ENCODE results near the gene RAD52. TPM values are rescaled to one million over a fixed set of nuclear protein-coding genes. Genes with fewer than 3 reads are reported as not detected.

Gene RAD52
- polyA plus RNA-seq, 1 donor (not counting 4 experiments of a cell fraction or from before 2014, with no cell fraction given) = 9.8 TPM

DNA sequence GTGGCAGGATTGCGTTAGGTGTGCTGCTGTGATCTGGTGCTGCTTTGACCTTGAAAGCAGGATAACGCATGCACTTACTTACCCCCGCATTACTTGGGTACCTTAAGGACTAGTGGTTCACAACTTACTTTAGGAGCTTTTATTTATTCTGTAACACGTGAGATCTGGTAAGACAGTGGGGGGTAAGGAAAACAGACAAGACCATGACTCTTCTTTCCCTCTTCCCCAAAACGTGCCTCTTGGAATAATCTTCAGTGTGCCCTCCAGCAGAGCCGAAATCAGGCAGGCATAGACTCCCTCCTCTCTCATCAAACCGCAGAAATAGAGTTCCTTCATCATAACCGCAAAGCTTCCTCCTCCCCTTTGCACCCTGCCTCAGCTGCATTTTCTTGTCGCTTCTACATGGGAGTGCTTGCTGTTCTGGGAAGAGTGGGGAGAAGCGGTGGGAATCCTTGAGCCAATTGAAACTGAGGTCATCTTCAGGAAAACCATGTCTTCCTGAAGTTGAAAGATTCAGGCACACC lies 43.4 kb downstream of the RAD52 start:
- H3K9me1 ChIP-seq (ENCODE audit: control insufficient read depth, extremely low read depth, insufficient read depth, low read length) = no peaks in the 10 kb centered on the region

DNA sequence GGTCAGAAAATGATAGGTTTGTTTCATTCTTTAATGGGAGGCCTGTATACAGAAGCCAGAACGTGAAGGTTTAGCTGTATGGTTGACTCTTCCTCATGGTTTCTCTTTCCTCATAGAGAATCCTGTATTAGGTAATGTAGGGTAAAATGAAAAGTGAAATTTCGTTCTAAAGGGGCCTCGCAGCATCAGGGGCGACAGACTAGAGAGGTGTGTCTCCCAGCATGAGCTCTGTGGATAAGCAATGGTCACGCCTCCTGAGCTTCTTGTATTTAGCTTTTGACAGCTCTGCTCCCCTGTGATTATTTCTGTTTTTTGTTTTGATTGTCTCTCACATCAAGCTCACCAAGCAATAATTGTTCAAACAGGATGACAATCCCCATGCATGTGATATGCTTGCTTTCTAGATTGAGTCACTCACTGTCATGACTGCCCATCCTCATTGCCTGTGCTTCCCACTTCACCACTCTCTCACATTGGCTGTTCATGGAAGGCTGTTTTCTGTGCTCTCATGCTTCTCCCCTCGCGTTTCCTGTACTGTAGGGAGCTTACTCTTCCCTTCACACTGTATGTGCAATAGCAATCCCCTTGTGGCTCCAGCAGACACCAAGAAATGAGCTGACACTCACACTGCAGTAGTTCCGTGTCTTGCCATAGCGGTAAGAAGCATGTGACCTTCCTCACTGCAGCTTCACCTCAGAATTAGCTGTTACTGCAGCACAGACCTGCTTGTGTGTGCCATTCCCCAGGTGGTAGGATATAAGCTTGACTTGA lies 44.0 kb downstream of the RAD52 start:
- H3K4me1 ChIP-seq (ENCODE audit: control insufficient read depth, extremely low read depth, insufficient read depth, low read length) = no peaks in the 10 kb centered on the region
- no peaks in the 10 kb centered on the region for H3K27me3 ChIP-seq (ENCODE audit: control insufficient read depth, extremely low read depth, insufficient read depth, low read length)
- no peaks in the 10 kb centered on the region for H3K9me1 ChIP-seq (ENCODE audit: control insufficient read depth, extremely low read depth, insufficient read depth, low read length)
- peaks cover 4% of the 10 kb centered on the region for H3K79me2 ChIP-seq (ENCODE audit: control insufficient read depth, insufficient read depth, low read length)
- TF ChIP-seq EZH2 (IDR thresholded peaks at IDR 0.05; ENCODE audit: low read length) = no peak
- TF ChIP-seq, protein P1, sequence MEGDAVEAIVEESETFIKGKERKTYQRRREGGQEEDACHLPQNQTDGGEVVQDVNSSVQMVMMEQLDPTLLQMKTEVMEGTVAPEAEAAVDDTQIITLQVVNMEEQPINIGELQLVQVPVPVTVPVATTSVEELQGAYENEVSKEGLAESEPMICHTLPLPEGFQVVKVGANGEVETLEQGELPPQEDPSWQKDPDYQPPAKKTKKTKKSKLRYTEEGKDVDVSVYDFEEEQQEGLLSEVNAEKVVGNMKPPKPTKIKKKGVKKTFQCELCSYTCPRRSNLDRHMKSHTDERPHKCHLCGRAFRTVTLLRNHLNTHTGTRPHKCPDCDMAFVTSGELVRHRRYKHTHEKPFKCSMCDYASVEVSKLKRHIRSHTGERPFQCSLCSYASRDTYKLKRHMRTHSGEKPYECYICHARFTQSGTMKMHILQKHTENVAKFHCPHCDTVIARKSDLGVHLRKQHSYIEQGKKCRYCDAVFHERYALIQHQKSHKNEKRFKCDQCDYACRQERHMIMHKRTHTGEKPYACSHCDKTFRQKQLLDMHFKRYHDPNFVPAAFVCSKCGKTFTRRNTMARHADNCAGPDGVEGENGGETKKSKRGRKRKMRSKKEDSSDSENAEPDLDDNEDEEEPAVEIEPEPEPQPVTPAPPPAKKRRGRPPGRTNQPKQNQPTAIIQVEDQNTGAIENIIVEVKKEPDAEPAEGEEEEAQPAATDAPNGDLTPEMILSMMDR (optimal IDR thresholded peaks at IDR 0.05 in 1 of 3, IDR thresholded peaks at IDR 0.05 in 1 of 3, conservative IDR thresholded peaks at IDR 0.05 in 1 of 3; ENCODE audit: extremely low read depth in 1 of 3, insufficient read depth in 2 of 3, low read length in 3 of 3) = no peak
- no peaks in the 10 kb centered on the region for H3K9me3 ChIP-seq (ENCODE audit: control insufficient read depth, low read depth, low read length)
- no peak overlapping the region for H2AFZ ChIP-seq (ENCODE audit: control insufficient read depth, low read length)
- no peak for FAIRE-seq
- H3K36me3 ChIP-seq (ENCODE audit: control insufficient read depth in 2 of 2, extremely low read depth in 1 of 2, insufficient read depth in 2 of 2, low read length in 2 of 2) = peaks cover 36 to 49% of the 10 kb centered on the region in 2 experiments
- no peak overlapping the region for H3K27ac ChIP-seq (ENCODE audit: control insufficient read depth, insufficient read depth, low read length)
- DNase-seq (ENCODE audit: low read depth, low spot score) = no peak
- H3K4me3 ChIP-seq (ENCODE audit: control insufficient read depth in 2 of 3, extremely low read depth in 1 of 3, insufficient read depth in 2 of 3, low read depth in 1 of 3, low read length in 3 of 3) = no peak overlapping the region
- H4K20me1 ChIP-seq (ENCODE audit: control insufficient read depth, extremely low read depth, insufficient read depth, low read length) = no peaks in the 10 kb centered on the region
- no peak overlapping the region for H3K4me2 ChIP-seq (ENCODE audit: control insufficient read depth, extremely low read depth, insufficient read depth, low read depth, low read length)
- dilution Hi-C loops (cut with MboI; ENCODE audit: extremely low pct_ligation_motif_present, low sequenced_read_pairs) = no loop called here
- no peak overlapping the region for H3K9ac ChIP-seq (ENCODE audit: control insufficient read depth, extremely low read depth, insufficient read depth, low read length)

More for the DNA sequence above, 43.4 kb downstream of the RAD52 start:
- H3K79me2 ChIP-seq (ENCODE audit: control insufficient read depth, insufficient read depth, low read length) = peaks cover 4% of the 10 kb centered on the region
- H3K4me1 ChIP-seq (ENCODE audit: control insufficient read depth, extremely low read depth, insufficient read depth, low read length) = no peaks in the 10 kb centered on the region
- H3K27ac ChIP-seq (ENCODE audit: control insufficient read depth, insufficient read depth, low read length) = no peak overlapping the region
- no peak overlapping the region for H3K9ac ChIP-seq (ENCODE audit: control insufficient read depth, extremely low read depth, insufficient read depth, low read length)
- H4K20me1 ChIP-seq (ENCODE audit: control insufficient read depth, extremely low read depth, insufficient read depth, low read length) = no peaks in the 10 kb centered on the region
- no peak overlapping the region for H3K4me3 ChIP-seq (ENCODE audit: control insufficient read depth in 2 of 3, extremely low read depth in 1 of 3, insufficient read depth in 2 of 3, low read depth in 1 of 3, low read length in 3 of 3)
- DNase-seq (ENCODE audit: low read depth, low spot score) (no peak), FAIRE-seq (no peak)
- peaks cover 34 to 48% of the 10 kb centered on the region in 2 experiments for H3K36me3 ChIP-seq (ENCODE audit: control insufficient read depth in 2 of 2, extremely low read depth in 1 of 2, insufficient read depth in 2 of 2, low read length in 2 of 2)
- dilution Hi-C loops (cut with MboI; ENCODE audit: extremely low pct_ligation_motif_present, low sequenced_read_pairs) = no loop called here
- no peaks in the 10 kb centered on the region for H3K9me3 ChIP-seq (ENCODE audit: control insufficient read depth, low read depth, low read length)
- no peak overlapping the region for H3K4me2 ChIP-seq (ENCODE audit: control insufficient read depth, extremely low read depth, insufficient read depth, low read depth, low read length)
- H3K27me3 ChIP-seq (ENCODE audit: control insufficient read depth, extremely low read depth, insufficient read depth, low read length) = no peaks in the 10 kb centered on the region
- no peak overlapping the region for H2AFZ ChIP-seq (ENCODE audit: control insufficient read depth, low read length)
- TF ChIP-seq, protein P1 (optimal IDR thresholded peaks at IDR 0.05 in 1 of 3, IDR thresholded peaks at IDR 0.05 in 1 of 3, conservative IDR thresholded peaks at IDR 0.05 in 1 of 3; ENCODE audit: extremely low read depth in 1 of 3, insufficient read depth in 2 of 3, low read length in 3 of 3) = no peak
- TF ChIP-seq EZH2 (IDR thresholded peaks at IDR 0.05; ENCODE audit: low read length) = no peak
